Inflammatory macrophage treated with lipopolysaccharide for 1 hour (primary cell): ENCODE data around the gene GPR17.

Experiments
- DNase-seq, 2 donors: peaks; one replicate each; pipeline ENCODE4 v3.0.0-alpha.2; 2020 to 2022

The GPR17 gene

DNA sequence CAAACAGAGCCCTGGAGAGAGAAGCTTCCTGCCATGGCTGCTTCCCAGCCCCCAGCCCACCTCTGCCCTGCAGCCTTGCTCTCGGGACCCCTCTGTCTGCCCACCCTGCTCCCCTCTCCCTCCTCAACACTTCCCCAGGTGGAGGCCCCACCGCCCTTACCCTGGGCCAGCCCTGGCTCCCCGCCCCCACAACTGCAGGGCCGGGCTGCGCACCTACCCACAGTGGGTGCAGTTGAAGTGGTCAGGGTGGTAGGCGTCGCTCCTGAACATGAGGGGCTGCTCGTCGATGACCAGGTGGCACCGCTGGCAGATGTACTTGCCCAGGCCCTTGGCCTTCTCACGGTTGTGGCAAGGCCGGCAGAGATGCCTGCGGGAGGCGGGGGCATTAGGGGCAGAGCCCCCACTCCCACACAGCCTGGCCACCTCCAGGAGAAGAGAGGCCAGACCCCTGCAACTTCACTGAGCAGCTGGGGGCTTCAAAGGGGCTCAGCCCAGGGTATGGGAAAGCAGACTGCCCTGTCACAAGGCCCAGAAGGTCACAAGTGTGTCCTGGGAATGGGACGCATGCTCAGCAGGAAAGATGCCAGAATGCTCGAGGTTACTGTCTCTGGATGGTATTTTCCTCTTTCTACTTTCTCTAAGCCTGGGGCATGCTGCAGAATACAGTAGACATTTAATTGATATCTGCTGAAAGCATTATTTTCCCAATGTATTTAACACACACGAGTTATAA lies 3.1 kb upstream of the GPR17 start:
- no peak for DNase-seq

DNA sequence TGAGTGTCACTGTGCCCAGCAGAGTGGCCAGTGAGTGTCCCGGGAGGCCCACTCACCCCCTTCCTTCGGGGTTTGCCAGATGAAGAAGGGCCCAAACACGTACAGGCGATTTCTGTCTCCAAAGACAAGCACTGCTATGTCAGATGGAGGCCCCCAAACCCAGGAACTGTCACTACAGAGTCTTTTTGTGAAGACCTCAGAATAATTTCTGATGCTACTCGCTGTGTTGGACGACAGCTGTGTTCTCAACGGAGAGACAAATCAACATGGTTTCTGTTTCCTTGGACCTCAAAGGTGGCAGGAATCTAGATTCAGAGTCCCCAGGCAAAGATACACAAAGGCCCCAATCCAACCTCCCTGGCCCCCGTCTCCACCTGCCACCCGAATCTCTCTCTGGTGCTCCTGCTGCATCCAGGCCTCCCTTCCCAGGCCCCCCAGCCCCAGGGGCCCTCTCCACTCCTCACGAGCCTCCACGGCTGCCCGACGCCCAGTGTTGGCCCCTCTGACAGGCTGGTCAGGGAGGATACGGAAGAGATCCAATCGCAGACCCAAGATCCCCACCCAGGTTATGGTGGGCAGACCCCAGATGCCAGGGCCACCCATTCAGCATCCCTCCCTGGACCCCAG lies 2.4 kb upstream of the GPR17 start:
- DNase-seq = no peak

DNA sequence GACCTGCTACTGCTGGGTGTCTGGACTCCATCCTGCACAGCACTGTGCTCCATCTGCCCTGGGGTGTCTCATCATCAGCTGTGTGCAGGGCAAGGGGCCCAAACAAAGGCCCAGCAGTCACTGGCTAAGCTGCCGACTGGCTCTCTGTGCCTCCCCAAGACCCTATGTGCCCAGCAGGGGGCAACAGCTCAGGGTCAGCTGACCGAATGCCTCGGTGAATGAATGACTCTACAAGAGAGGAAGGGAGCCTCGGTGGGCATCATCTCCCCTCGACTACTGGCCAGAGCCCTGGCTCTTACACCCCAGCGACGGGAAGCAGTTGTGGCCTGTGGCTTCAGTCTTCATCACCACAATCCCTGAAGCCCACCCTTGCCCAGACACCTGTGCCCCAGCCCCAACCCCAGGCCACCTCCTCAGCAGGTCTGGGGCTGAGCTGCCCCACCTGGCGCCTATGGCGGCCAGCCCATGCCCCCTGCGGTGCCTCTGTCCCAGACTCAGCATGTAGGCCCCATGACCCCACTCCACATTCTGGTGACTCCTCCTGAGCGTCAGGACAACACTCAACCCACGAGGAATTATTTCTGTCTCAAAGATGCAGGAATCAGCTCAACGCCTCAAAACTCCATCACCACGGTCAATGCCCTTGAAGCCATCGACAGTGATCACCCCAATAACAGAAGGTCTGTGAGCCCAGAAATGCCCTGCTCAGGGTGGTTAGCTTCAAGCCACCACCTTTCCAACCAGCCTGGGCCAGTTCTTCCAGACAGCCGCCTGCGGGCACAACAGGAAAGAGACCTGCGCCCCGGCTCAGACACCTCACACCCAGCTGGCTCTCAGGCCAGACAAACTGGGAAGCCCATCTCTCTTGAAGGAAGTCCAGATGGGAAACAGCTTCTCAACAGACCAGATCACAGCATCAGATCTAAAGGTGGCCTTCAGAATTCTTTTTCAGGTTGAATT lies 1.6 kb upstream of the GPR17 start:
- no peak for DNase-seq

DNA sequence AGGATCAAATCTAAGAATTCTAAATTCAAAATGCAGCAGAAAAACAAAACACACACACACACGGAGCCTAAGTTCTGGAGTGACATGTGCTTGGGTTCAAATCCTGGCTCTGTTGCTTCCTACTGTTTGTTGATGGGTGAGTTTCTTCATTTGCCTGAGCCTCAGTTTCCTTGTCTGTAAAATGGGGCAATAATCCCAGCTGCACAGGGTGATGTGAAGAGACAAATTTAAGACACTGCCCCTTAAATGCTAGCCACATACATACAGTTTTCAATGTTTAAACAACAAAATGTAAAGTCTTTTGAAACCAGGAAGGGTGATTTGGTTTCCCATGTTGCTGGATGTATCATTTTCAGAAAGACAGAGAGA lies 943 bp upstream of the GPR17 start:
- no peak for DNase-seq

DNA sequence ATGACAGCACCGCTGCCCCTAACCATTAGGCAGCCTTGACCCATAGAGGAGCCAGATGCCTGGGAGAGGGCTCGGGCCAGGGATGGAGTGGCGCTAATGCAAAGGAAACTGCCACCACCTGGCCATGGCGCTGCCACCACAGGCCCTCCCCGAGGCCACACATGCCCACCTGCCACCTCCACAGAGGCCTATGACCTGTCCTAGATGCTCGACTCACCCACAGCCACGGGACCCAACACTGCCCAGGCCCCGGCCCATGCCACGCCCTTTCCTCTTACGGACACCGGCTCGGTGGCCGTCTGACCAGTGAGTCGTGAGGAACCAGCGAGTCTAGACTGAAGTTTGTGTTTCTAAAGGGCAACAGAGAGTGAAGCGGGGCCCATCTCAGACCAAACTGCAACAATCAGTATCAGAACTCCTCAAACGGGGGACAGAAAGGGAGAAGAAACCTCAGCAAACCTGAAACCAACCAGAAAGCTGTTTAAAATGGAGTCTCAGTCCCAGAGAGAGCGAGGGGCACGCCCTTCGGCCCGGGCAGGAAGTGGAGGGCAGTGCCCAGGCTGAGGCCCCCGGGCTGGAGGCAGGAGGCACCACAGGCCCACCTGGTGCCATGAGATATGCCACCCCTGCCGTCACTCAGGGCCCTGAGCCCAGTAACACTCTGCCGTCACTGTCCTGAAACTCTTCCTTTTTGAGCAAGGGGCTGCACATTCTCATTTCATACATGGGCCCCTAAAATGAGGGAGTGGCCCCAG lies 711 bp downstream of the GPR17 start:
- DNase-seq = no peak

DNA sequence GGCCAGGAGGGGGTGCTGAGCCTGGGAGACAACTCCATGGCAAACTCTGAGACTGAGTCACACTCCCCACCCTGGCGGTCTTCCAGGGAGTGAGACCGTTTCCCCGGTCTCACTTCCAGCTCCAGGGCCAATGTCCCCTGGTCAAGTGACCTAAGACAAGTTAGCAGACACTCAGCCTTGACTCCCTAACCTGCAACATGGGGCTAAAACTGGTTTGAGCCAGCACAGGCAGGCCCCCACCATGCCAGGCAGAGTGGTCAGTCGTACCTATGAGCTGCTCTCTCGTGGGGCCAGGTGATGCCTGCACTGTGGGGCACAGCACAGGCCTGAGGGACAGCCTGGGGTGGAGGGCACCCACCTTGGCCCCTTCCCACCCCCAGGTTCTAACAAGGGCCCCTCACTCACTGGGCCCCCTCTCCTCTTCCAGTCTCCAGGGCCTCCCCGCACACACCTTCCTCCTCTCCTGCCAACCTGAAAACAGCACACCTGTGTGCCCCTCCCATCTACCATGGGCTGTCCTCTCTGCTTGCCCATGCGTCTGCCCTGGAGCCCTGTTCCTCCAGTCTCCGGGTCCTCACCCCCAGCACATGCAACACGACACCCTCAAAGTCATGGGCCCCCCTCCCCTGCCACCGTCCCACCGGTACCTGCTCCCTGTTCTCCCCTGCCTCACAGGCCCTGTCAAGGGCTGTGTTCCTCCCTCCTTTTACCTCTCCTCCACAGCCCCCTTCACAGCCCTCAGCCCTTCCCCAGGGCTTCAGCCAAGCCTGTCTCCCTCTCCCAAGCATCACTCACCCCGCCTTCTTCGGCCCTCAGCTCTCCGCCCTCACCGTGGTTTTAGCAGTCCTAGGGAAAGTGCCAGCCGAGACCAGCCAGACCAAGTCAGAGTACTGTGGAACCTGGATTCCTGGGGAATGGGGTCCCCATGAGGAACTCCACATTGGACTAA lies 1.6 kb downstream of the GPR17 start:
- no peak for DNase-seq

DNA sequence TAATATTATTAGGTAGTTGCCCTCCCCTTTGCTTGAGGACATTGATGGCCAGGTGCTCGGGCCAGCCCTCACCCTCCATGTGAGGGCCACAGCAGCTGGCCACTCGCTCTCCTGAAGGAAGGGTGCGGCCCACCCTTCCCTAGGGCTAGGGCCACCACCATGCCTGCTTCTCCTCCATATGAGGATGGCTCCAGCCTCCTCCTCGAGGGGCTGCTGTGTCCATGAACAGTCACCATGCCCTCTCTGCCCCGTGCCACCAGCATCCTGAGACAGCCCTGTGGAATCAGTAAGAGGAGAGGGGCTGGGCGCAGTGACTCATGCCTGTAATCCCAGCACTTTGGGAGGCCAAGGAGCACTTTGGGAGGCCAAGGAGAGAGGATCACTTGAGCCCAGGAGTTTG lies 2.4 kb downstream of the GPR17 start:
- DNase-seq = no peak

DNA sequence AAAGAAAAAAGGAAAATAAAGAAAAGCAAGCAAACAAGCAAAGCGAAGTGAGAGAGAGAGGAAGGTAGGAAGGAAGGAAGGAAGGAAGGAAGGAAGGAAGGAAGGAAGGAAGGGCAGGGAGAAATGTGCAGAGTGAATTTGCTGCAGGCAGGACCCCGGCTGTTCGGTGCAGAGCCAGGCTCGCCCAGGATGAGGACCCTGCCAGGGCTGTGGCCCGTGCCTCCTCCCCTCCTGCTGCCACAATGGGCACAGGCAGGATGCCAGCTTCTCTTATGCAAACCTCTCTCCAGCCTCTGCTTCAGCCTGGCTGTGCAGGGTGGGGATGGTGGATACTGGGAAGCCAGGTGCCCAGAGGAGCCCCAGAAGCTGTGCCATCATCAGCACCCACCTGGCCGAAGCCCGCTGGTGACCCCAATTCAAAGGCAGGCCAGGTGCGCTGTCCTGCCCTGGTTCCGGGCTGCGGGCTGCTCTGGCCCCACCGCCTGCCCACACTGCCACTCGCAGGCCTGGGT lies 3.2 kb downstream of the GPR17 start:
- no peak for DNase-seq

DNA sequence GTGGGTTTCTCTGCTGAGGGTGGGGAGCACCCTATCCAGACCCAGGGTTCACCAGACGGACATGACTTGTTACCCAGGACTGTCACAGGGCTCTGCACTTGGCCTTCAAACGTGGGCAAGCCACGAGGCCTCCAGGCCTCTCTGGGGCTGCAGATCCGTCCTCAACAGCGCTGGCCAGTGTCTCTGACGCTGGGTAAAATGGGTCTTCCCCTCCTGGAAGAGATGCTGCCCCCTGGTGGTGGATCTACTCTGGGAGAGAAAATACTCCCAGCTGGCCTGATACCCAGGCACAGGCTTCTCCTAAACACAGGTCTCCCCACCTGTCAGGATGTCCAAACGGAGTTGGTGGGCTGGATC lies 3.7 kb downstream of the GPR17 start:
- peak; percentile 65 to 99 for DNase-seq

DNA sequence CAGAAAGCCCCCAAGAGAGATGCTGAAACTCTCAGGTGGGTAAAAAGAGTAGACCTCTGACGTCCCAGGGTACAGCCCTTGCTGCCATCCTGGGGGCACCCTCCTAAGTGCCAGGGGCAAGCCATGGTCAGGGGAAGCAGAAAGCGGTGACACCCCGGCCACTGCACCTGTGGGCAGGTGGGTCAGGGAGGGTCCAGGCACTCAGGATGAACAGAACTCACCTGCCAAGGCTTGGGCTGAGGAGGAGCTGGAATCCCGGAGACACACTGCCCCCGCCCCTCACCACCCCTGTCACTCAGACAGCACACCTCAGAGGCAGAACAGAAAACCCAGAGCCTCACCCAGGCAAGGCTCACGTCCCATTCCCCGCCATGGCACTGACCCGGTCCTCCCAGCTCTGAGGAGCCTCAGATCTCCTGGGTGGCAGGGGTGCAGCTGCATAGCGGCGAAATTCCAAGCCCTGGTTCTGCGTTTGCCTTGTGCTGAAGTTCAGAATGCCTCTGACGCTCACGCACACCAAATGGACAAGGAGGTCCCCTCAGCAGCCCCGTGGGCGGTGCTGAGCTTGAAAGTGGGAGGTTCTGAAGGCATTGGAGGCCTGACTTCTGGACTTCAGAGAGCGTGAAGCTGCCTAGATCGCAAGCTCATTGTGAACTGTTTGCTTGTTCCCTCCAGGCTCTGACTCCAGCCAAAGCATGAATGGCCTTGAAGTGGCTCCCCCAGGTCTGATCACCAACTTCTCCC lies 4.3 kb downstream of the GPR17 start:
- DNase-seq = no peak

DNA sequence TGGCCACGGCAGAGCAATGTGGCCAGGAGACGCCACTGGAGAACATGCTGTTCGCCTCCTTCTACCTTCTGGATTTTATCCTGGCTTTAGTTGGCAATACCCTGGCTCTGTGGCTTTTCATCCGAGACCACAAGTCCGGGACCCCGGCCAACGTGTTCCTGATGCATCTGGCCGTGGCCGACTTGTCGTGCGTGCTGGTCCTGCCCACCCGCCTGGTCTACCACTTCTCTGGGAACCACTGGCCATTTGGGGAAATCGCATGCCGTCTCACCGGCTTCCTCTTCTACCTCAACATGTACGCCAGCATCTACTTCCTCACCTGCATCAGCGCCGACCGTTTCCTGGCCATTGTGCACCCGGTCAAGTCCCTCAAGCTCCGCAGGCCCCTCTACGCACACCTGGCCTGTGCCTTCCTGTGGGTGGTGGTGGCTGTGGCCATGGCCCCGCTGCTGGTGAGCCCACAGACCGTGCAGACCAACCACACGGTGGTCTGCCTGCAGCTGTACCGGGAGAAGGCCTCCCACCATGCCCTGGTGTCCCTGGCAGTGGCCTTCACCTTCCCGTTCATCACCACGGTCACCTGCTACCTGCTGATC lies 4.9 kb downstream of the GPR17 start:
- DNase-seq = no peak

DNA sequence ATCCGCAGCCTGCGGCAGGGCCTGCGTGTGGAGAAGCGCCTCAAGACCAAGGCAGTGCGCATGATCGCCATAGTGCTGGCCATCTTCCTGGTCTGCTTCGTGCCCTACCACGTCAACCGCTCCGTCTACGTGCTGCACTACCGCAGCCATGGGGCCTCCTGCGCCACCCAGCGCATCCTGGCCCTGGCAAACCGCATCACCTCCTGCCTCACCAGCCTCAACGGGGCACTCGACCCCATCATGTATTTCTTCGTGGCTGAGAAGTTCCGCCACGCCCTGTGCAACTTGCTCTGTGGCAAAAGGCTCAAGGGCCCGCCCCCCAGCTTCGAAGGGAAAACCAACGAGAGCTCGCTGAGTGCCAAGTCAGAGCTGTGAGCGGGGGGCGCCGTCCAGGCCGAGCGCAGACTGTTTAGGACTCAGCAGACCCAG lies 5.4 kb downstream of the GPR17 start:
- no peak for DNase-seq

DNA sequence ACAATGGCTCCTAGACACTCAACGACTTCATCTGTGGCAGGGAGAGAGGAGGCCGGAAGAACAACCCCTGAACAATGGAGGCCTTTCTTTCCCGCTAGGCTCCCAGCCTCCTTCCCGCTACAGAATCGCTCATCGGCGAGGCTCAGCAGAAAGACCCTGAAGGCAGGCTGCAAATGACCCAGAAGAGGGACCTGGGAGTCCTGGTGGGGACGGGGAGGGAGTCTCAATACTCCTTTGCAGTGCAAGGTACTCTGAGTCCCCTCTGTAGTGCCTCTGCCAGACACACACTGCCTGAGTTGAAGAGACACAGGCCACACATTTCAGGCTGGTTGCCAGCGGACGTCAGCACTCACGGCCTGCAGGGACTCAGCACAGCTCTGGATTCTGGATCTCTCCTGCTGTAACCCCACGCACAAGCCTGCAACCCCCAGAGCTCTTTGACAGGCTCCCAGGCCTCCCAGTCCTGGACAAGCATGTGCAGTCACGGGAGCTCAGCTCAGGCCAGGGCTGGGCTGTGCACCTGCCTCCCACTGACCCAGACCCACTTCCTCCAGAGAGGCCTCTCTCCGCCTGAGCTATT lies 6.1 kb downstream of the GPR17 start:
- no peak for DNase-seq

DNA sequence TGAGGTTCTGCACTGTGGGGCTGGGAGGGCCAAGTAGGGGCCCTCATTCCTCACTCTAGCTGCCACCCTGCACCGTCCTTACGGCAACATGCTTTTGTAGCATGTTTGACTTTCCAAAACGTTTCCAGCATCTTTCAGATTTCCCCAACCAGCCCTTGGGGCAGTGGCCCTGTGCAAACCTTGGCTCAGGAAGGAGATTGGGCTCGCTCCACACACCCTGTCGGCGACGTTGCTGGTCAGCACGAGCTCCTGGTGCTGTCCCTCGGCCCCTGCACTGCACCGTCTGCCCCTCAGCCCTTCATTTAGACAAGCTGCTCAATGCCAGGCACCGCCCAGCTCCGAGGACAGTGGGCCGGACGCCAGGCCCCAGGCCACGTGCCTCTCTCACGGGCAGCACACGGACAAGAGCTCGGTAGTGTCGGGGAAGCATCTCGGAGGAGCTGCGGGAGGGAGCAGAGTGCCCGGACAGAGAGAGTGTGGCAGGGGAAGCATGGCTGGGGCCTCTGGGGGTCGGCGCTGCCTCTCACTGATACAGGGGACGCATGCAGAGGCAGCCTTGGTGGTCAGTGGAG lies 6.9 kb downstream of the GPR17 start:
- no peak for DNase-seq

DNA sequence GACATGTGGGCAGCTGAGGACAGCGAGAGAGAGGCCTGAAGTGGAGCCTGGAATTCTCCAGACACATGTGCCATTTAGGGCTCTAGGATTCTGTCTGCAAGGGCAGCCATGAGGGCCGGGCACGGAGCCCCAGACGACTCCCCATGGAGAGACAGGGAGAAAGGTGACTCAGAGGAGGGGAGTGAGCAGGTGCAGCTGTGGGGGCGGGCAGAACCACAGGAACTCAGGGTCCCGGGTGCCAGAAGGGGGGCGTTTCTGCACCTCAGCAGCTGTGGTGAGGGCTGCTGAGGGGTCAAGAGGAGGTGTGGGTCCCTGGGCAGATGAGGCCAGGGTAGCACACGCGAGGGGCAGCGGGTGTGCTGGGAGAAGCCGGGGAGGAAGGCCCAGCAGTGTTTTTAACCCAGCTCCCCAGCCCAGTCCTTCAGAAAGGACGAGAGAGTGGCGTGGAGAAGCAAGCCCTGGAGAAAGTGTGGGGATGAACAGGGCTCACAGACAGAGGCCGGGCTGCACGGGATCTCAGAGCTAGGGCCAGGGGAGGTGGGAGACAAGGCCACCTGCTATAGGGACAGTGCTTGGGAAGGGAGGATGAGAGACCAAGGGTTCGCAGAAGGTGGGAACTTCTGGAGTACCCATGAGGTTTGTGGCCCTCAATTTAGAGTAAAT lies 7.6 kb downstream of the GPR17 start:
- no peak for DNase-seq

DNA sequence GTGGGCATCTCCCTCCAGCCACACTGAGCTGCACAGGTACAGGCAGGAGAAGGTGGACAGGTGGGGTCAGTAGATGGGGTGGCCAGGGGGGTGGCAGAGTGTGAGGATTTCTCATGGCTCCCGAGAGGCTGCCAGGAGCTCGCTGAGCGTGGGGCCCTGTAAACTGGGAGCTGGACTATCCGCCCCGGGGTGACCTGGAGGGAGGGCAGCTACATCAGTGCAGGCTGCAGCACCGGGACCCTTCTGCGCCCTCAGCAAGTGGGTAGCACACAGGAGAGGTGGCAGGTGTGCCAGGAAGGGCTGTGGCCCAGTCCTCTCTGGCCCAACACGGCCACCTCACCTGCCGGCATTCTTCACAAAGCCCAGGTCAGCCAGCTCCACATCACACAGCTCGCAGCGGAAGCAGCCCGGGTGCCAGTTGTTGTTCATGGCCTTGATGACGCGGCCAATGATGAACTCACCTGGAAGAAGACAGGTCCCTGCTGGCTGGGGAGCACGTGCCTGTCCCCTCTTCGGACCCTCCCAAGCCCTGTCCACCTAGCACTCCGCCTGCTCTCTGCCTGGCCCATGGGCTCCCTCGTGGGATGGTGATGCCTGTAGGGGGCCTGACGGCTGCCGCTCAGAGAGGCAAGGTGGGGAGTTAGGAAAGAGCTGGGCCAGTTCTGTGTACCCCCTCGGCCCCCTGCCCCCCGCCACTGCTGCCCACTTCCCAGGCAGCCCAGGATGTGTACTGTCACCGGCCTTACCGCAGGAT lies 8.3 kb downstream of the GPR17 start:
- no peak for DNase-seq

DNA sequence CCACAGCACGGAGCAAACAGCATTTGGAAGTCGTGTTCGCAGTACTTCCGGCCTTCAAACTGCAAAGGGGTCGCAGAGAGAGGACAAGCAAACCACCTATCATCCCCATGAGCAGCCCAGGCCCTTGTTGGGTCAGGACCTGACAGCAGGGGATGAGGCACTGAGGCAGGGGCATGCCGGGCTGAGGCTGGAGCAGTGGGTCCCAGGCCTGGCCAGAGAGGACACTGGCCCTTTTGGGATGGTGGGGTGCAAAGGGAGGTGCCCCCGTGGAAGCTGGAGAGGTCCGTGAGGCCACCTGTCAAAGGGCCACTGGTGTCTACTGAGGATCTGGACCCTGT lies 8.9 kb downstream of the GPR17 start:
- no peak for DNase-seq
